GM12891 (cell line): Measurements from ENCODE around the gene SEMA4G.

Experiments used
- DNase-seq: peaks from one replicate; pipeline ENCODE4 v3.0.0; 2011; ENCODE audit warnings: low spot score; ENCODE audit not compliant: insufficient read length
- FAIRE-seq: peaks from 2 replicates; lab custom pipeline; 2011; peaks lifted over from hg19 to GRCh38; lab: Jason Lieb, UNC
- PAX5 ChIP-seq: IDR thresholded peaks from 2 replicates; pipeline ENCODE4 v1.6.1; 2011; ENCODE audit warnings: low read length, moderate library complexity, mild to moderate bottlenecking; ENCODE audit not compliant: insufficient read depth, severe bottlenecking
- POLR2A ChIP-seq: IDR thresholded peaks from 2 replicates; pipeline ENCODE4 v1.6.1; 2011; ENCODE audit warnings: low read depth, low read length, control low read depth
- POLR2AphosphoS5 ChIP-seq: IDR thresholded peaks from 2 replicates; pipeline ENCODE4 v1.6.1; 2011; ENCODE audit warnings: low read depth, low read length, control low read depth
- POU2F2 ChIP-seq: IDR thresholded peaks from 2 replicates; pipeline ENCODE4 v1.6.1; 2011; ENCODE audit warnings: low read depth, mild to moderate bottlenecking, control low read depth, low read length, moderate library complexity
- SPI1 ChIP-seq: IDR thresholded peaks from 2 replicates; pipeline ENCODE4 v1.6.1; 2011; ENCODE audit warnings: low read depth, low read length, control low read depth
- TAF1 ChIP-seq: IDR thresholded peaks from 2 replicates; pipeline ENCODE4 v1.6.1; 2011; ENCODE audit warnings: low read depth, low read length, control low read depth

The SEMA4G gene

GRCh38 chr10:101005361-101005760 lies 36.1 kb downstream of the SEMA4G start:
- DNase-seq = no peak
- TF ChIP-seq SPI1 (no peak), POU2F2 (no peak), PAX5 (no peak), POLR2AphosphoS5 (no peak)
- no peak for FAIRE-seq

DNA sequence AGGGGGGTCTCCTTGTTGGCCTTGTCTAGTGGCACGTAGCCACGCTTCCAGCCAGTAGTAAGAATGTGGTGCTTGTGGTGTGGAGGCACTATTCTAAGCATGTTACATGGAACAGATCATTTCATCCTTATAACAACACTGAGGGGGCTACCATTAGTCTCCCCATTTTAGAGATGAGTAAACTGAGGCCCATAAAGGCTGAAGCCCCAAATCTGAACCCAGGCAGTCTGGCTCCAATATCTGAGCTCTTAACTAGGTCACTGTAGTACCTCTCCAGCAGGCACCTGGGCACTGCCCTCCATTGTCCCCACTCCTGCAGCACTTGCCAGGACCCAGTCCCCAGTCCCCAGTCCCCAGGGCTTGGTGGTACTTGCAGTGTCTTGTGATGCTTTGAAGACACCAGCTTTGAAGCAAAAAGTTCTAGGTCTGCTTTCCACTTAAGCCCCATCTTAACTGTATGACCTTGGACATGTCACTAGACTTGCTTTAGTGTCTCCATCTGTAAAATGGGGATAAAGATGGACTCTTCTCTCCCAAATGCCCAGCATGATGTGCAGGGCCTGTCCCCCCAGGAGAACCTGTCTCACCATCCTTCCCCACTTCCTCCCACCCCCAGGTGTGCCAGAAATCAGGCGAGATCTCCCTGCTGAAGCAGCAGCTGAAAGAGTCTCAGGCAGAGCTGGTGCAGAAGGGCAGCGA lies 36.7 kb downstream of the SEMA4G start:
- DNase-seq = no peak
- no peak for FAIRE-seq
- TF ChIP-seq POLR2A = no peak

DNA sequence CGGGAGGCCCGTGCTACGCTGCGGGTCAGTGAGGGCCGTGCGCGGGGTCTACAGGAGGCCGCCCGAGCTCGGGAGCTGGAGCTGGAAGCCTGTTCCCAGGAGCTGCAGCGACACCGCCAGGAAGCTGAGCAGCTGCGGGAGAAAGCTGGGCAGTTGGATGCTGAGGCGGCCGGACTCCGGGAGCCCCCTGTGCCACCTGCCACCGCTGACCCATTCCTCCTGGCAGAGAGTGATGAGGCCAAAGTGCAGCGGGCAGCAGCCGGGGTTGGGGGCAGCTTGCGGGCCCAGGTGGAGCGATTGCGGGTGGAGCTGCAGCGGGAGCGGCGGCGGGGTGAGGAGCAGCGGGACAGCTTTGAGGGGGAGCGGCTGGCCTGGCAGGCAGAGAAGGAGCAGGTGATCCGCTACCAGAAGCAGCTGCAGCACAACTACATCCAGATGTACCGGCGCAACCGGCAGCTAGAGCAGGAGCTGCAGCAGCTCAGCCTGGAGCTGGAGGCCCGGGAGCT lies 37.3 kb downstream of the SEMA4G start:
- TF ChIP-seq POLR2A (no peak), POU2F2 (no peak), POLR2AphosphoS5 (no peak), TAF1 (no peak), SPI1 (no peak), PAX5 (no peak)
- FAIRE-seq (no peak), DNase-seq (no peak)

DNA sequence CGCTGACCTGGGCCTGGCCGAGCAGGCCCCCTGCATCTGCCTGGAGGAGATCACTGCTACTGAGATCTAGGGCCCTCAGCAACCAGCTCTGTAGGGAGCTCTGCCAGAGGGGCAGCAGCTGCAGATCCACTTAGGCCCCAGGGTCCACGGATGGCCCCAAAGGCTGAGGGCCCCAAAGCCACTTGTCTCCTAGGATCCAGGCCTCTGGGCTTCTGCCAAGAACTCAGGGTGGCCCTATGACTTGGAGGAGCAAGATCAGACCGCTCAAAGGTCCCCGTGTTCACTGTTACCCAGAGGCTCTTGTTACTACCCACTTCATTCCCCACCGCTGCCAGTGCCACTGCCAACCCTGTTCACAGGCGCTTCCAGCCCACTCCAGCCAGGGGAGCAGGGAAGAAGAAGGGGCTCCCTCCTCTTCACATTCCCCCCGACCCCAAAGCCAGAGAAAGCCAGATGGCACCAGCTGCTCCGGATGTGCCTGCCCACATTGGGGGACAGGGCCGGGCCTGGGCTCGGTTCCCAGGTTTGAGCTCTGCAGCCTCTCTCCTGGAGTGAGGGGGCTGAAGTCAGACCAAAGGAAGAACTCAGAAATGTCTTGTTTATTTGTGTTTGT lies 37.9 kb downstream of the SEMA4G start:
- FAIRE-seq (no peak), DNase-seq (no peak)
- TF ChIP-seq PAX5 (no peak), SPI1 (no peak), POLR2A (no peak), POU2F2 (no peak)

- FAIRE-seq (no peak), DNase-seq (no peak)
- no peak for TF ChIP-seq POU2F2
- TF ChIP-seq POLR2A = no peak
- no peak for TF ChIP-seq TAF1
- no peak for TF ChIP-seq SPI1
- TF ChIP-seq PAX5 = no peak
- no peak for TF ChIP-seq POLR2AphosphoS5
These were observed 38.9 kb downstream of the SEMA4G start for GRCh38 chr10:101007915-101008822.

DNA sequence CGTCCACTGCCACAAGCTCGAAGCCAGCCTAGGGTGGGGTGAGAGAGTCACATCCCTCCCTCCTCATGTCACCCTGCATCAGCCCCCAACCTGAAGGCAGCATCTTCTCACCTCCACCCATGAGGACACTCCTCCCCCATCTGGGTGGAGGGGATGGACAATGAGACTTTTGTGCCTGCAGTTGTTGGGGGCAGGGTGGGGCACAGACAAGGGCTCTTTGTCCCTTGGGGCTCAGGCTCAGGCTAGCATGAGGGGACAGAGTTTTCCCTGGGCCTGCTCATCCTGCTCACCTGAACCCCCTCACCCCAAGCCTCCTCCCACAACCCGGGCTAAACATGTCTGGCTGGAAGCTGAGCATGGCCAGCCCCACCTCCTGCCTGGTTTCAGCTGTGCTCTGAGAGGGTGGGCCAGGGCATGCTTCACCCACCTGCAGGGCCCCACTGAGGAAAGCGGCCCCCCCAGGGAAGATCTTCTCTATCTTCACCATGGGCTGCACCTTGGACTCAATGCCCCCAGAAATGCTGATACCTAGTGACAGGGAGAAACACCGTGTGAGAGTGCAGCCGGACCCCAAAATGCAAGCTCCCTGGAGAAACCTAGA lies 39.6 kb downstream of the SEMA4G start:
- TF ChIP-seq PAX5 (no peak), POU2F2 (no peak), SPI1 (no peak), TAF1 (no peak), POLR2AphosphoS5 (no peak), POLR2A (no peak)
- FAIRE-seq (no peak), DNase-seq (no peak)

GRCh38 chr10:101010329-101010728 lies 41.0 kb downstream of the SEMA4G start:
- no peak for DNase-seq
- no peak for FAIRE-seq
- no peak for TF ChIP-seq POLR2AphosphoS5
- TF ChIP-seq POU2F2 = no peak
- no peak for TF ChIP-seq POLR2A
- TF ChIP-seq SPI1 = no peak
- no peak for TF ChIP-seq PAX5
- TF ChIP-seq TAF1 = no peak

DNA sequence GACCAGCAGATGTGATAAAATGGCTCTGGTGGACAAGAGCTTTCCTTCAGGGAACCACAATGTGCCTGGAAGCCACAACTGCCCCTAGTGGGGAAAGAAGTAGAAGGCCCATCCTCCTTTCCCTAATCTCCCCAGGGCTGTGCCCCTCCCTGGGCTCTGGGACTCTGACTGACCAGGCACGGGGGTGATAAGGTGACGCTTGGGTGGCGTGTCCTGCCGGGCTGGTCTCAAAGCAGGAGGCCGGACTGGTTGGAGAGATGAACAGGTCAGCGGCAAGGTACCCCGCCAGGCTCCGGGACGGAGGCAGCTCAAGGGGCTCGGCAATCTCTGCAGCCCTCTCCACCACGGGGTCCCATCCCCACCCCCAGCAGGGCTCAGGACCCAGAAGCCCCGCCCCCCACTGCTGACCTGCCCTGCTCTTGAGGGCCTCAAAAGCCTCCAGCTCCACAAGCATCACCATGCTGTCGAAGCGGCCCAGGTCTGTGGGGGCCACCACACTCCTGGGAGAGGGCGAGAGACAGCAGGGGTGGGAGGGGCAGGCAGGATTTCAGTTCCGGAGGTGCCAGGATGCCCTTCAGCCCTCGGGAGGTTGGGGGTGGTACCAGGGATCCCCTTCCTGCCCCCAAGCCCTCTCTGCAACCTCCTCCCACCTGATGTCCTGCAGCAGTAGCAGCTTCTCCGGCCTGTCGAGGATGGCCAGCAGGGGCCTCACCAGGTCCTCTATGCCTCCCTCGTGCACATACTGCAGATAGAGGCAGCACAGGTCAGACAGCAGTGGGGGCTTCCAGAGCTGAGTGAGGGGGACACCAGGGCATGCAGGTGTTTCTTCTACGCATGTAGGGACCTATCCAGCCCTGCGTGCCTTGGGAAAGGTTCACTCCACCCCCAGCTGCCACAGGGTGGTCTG lies 42.5 kb downstream of the SEMA4G start:
- DNase-seq = no peak
- no peak for TF ChIP-seq POLR2AphosphoS5
- TF ChIP-seq TAF1 = no peak
- TF ChIP-seq SPI1 = no peak
- no peak for TF ChIP-seq PAX5
- TF ChIP-seq POLR2A = no peak
- TF ChIP-seq POU2F2 = no peak
- no peak for FAIRE-seq
